Gastroesophageal sphincter (tissue), 4 donors: ENCODE results near the gene SPEG. TPM values are rescaled to one million over a fixed set of nuclear protein-coding genes. Genes with fewer than 3 reads are reported as not detected.
A peak's percentile ranks its signal among the peaks of the same experiment; 100 is the strongest.

Source experiments
- ATAC-seq: fragments of 150-250 bp; one replicate; pipeline ENCODE4 v1.9.1; 2016; ENCODE audit warnings: mild to moderate bottlenecking, moderate library complexity
- H3K27ac ChIP-seq, 4 donors: fragments of 200-600 bp; sonication (generic) in 3 of 4; 1 replicate in 3 of 4; 2 replicates in 1 of 4; pipeline ENCODE4 v1.5.1; 2016 to 2019
- H3K27me3 ChIP-seq: fragments of 200-600 bp; sonication (generic); one replicate; pipeline ENCODE4 v1.5.1; 2019
- H3K36me3 ChIP-seq, 2 donors: fragments of 200-600 bp; sonication (generic); one replicate each; pipeline ENCODE4 v1.5.1; 2019; ENCODE audit warnings: control low read depth in 1 of 2
- H3K4me1 ChIP-seq, 3 donors: fragments of 200-600 bp; sonication (generic); 1 replicate in 2 of 3; 2 replicates in 1 of 3; pipeline ENCODE4 v1.5.1; 2016 to 2019; ENCODE audit warnings: control low read depth in 2 of 3
- H3K4me3 ChIP-seq, 2 donors: fragments of 200-600 bp; sonication (generic); one replicate each; pipeline ENCODE4 v1.5.1; 2019; ENCODE audit warnings: mild to moderate bottlenecking in 1 of 2, moderate library complexity in 1 of 2
- H3K9me3 ChIP-seq, 3 donors: fragments of 200-600 bp; sonication (generic); one replicate each; pipeline ENCODE4 v1.5.1; 2017 to 2019; ENCODE audit warnings: control low read depth in 2 of 3
- CTCF ChIP-seq, 4 experiments: fragments of 200-600 bp in 2 of 4; fragments of 450-650 bp in 2 of 4; sonication (generic) in 1 of 4; IDR thresholded peaks; one replicate each; pipeline ENCODE4 v1.5.1; 2017 to 2019; ENCODE audit warnings: antibody characterized with exemption in 4 of 4, mild to moderate bottlenecking in 2 of 4, moderate library complexity in 2 of 4
- EP300 ChIP-seq: sonication (generic); formaldehyde crosslinking; IDR thresholded peaks from one replicate; pipeline ENCODE4 v1.6.1; 2017; ENCODE audit warnings: antibody characterized with exemption, mild to moderate bottlenecking
- POLR2A ChIP-seq, 2 donors: fragments of 450-650 bp; IDR thresholded peaks; one replicate each; pipeline ENCODE4 v1.6.1; 2017; ENCODE audit warnings: antibody characterized with exemption in 2 of 2, mild to moderate bottlenecking in 2 of 2, moderate library complexity in 1 of 2
- POLR2AphosphoS5 ChIP-seq: sonication (generic); formaldehyde crosslinking; IDR thresholded peaks from one replicate; pipeline ENCODE4 v1.6.1; 2017; ENCODE audit warnings: antibody characterized with exemption
- WGBS, 2 donors: methylation state at CpG; one replicate each; pipeline ENCODE4 v1.1.5; 2018; ENCODE audit warnings: low coverage in 1 of 2; 5-methylcytosine and 5-hydroxymethylcytosine counted together
- total RNA-seq, 4 donors: library from RNA; depleted of rRNA; stranded (reverse); fragments of >200 nt; gene quantifications; one replicate each; pipeline ENCODE4 v1.1.0, GENCODE V29; 2016

Gene SPEG
- total RNA-seq, 4 donors from 2014 or later = 90.2 to 307 (median 214) TPM

- Histone ChIP-seq H3K4me3 (peak overlapping the region; percentile 38 to 58), H3K4me1 (peaks cover 7 to 82% (median 31%) of the 10 kb centered on the region in 3 donors), H3K36me3 (no peaks in the 10 kb centered on the region), H3K9me3 (no peaks in the 10 kb centered on the region), H3K27me3 (peaks cover 16% of the 10 kb centered on the region), H3K27ac (peak overlapping the region; percentile 93 to 99 (median 98))
- no peak for ATAC-seq
- TF ChIP-seq POLR2A (IDR thresholded peaks at IDR 0.05) = no peak
- no peak for TF ChIP-seq EP300
- WGBS, 2 donors = 40% methylated on average over 1 of the region's 9 CpGs; no CpG with 5 or more reads in 1 of the 2 donors
Observed at GRCh38 chr2:219434468-219434717, 250 bp upstream of the SPEG start.

GRCh38 chr2:219435701-219436100 is 1.1 kb downstream of the SPEG start:
- Histone ChIP-seq H3K27ac (peak overlapping the region; percentile 93 to 99 (median 98)), H3K4me1 (peaks cover 7 to 87% (median 28%) of the 10 kb centered on the region in 3 donors), H3K4me3 (peak overlapping the region; percentile 38 to 58), H3K9me3 (no peaks in the 10 kb centered on the region), H3K27me3 (peaks cover 16% of the 10 kb centered on the region), H3K36me3 (no peaks in the 10 kb centered on the region)
- no peak for TF ChIP-seq EP300
- no peak for TF ChIP-seq POLR2A (IDR thresholded peaks at IDR 0.05)
- no peak for TF ChIP-seq POLR2AphosphoS5
- TF ChIP-seq CTCF (IDR thresholded peaks at IDR 0.05) = no peak
- no peak for ATAC-seq
- WGBS, 2 donors = 100% methylated on average over 1 of the region's 6 CpGs; no CpG with 5 or more reads in 1 of the 2 donors

- 60% methylated on average over 1 of the region's 5 CpGs; no CpG with 5 or more reads in 1 of the 2 donors for WGBS, 2 donors
- Histone ChIP-seq H3K27me3 (peaks cover 21% of the 10 kb centered on the region), H3K36me3 (no peaks in the 10 kb centered on the region), H3K4me1 (peaks cover 7 to 87% (median 28%) of the 10 kb centered on the region in 3 donors), H3K27ac (peak overlapping the region; percentile 93 to 99 (median 98)), H3K9me3 (no peaks in the 10 kb centered on the region), H3K4me3 (peak overlapping the region in 1 of 2 donors; percentile 58)
- ATAC-seq = no peak
- TF ChIP-seq POLR2AphosphoS5 (no peak), EP300 (no peak), POLR2A (IDR thresholded peaks at IDR 0.05) (no peak), CTCF (IDR thresholded peaks at IDR 0.05) (no peak)
Observed at GRCh38 chr2:219436491-219436890, 1.8 kb downstream of the SPEG start.

- no peak for TF ChIP-seq CTCF (IDR thresholded peaks at IDR 0.05)
- peak in 1 of 2 donors; percentile 14 for TF ChIP-seq POLR2A (IDR thresholded peaks at IDR 0.05)
- no peak for TF ChIP-seq EP300
- peak; percentile 74 for TF ChIP-seq POLR2AphosphoS5
- H3K36me3 ChIP-seq = no peaks in the 10 kb centered on the region
- H3K27ac ChIP-seq = peak overlapping the region; percentile 93 to 99 (median 98)
- no peak for ATAC-seq
- no peaks in the 10 kb centered on the region for H3K9me3 ChIP-seq
- H3K4me3 ChIP-seq = no peak overlapping the region
- peaks cover 27% of the 10 kb centered on the region for H3K27me3 ChIP-seq
- WGBS, 2 donors = 50% methylated on average over 2 of the region's 3 CpGs; no CpG with 5 or more reads in 1 of the 2 donors
- peaks cover 7 to 89% (median 28%) of the 10 kb centered on the region in 3 donors for H3K4me1 ChIP-seq
Observed at GRCh38 chr2:219437141-219437540, 2.5 kb downstream of the SPEG start.

- WGBS, 2 donors = 45 to 59% methylated on average over 2 to 5 of the region's 6 CpGs
- no peak for TF ChIP-seq CTCF (IDR thresholded peaks at IDR 0.05)
- TF ChIP-seq POLR2AphosphoS5 = peak; percentile 48
- TF ChIP-seq EP300 = no peak
- no peak for TF ChIP-seq POLR2A (IDR thresholded peaks at IDR 0.05)
- peak overlapping the region; percentile 93 to 99 (median 98) for H3K27ac ChIP-seq
Observed at GRCh38 chr2:219437690-219438206, 3.1 kb downstream of the SPEG start.

More at GRCh38 chr2:219437690-219438206, 3.1 kb downstream of the SPEG start:
- H3K27me3 ChIP-seq = peaks cover 30% of the 10 kb centered on the region
- H3K4me1 ChIP-seq = peaks cover 7 to 94% (median 28%) of the 10 kb centered on the region in 3 donors
- H3K4me3 ChIP-seq = no peak overlapping the region
- H3K36me3 ChIP-seq = no peaks in the 10 kb centered on the region
- no peaks in the 10 kb centered on the region for H3K9me3 ChIP-seq
- ATAC-seq = no peak
